Measurements from ENCODE around the gene TDRD12. TPM values are rescaled to one million over a fixed set of nuclear protein-coding genes. Genes with fewer than 3 reads are reported as not detected.

TDRD12 gene

DNA sequence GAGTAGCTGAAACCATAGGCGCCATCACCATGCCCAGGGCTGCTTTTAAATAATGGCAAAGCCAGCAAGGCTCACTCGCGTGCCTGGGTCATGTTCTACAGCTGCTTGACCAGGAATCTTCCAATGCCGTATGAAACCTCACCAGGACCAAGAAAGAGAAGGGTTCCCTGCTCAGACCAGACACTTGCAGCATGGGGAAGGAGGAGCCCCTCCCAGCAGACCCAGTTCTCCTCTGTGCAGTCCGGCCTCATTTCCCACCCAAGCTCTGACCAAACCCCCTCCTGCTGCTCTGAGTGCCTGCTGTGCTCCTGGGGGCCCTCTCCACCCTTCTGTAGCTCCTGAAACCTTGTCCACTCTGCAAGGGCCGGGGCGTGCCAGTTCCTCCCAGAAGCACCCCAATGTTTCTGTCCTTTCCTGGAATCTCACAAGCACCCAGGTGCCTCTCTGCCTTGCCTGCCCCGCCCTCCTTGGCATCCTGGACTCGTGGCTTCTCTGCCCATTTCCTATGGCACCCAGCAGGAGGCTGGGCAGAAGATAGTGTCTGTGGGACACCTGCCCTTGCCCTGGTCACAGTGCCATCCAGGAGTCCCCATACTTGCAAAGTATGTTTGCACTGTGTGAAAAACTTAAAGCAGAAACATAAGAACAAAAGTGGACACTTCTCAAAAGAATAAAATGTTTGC lies 156.8 kb downstream of the TDRD12 start:
- no peak overlapping the region for H3K4me2 ChIP-seq (ENCODE audit: low read length, poor library complexity, severe bottlenecking)

GRCh38 chr19:32876919-32877285 lies 157.3 kb downstream of the TDRD12 start:
- Histone ChIP-seq H3K36me3 (ENCODE audit: control insufficient read depth in 1 of 2, insufficient read depth in 2 of 2, low read depth in 1 of 2, low read length in 2 of 2) (peaks cover 26 to 33% of the 10 kb centered on the region in 2 experiments), H3K14ac (ENCODE audit: low read length in 2 of 2) (no peak overlapping the region), H2BK12ac (ENCODE audit: low read length in 2 of 2) (no peak overlapping the region), H3K9me3 (ENCODE audit: control insufficient read depth, low read length) (no peaks in the 10 kb centered on the region), H3K18ac (ENCODE audit: low read depth in 1 of 2, low read length in 2 of 2) (no peak overlapping the region), H2BK120ac (ENCODE audit: low read depth, low read length) (no peak overlapping the region), H3K4me2 (ENCODE audit: low read length, poor library complexity, severe bottlenecking) (no peak overlapping the region), H3K4me1 (ENCODE audit: control insufficient read depth, insufficient read depth, low read depth, low read length) (peaks cover 16% of the 10 kb centered on the region), H4K8ac (ENCODE audit: low read length) (no peak overlapping the region), H3K27me3 (ENCODE audit: control insufficient read depth in 1 of 2, insufficient read depth in 1 of 2, low read length in 2 of 2) (no peaks in the 10 kb centered on the region), H3K4me3 (ENCODE audit: insufficient read depth in 1 of 2, low read depth in 1 of 2, low read length in 2 of 2) (no peak overlapping the region), H2AFZ (ENCODE audit: low read depth, low read length) (no peak overlapping the region), H3K4ac (ENCODE audit: low read depth in 1 of 2, low read length in 2 of 2) (no peak overlapping the region), H2BK5ac (ENCODE audit: low read depth, low read length, poor library complexity, severe bottlenecking) (no peak overlapping the region), H3K23ac (ENCODE audit: low read length in 2 of 2) (no peak overlapping the region), H3K79me1 (replicated peaks; ENCODE audit: low read length, poor library complexity, severe bottlenecking) (no peaks in the 10 kb centered on the region), H3K9ac (ENCODE audit: low read length) (no peak overlapping the region), H4K91ac (ENCODE audit: low read length) (no peak overlapping the region), H2BK15ac (ENCODE audit: low read depth, poor library complexity, severe bottlenecking) (no peak overlapping the region), H2AK5ac (ENCODE audit: low read length, severe bottlenecking) (no peak overlapping the region), H3K27ac (ENCODE audit: low read length, poor library complexity, severe bottlenecking) (no peak overlapping the region)
- DNase-seq, result peak; percentile 38
- WGBS, result 80% methylated on average over 9 of the region's 12 CpGs

More for the DNA sequence above, 156.8 kb downstream of the TDRD12 start:
- WGBS, result 94% methylated on average over 9 of the region's 9 CpGs
- no peak overlapping the region for H4K8ac ChIP-seq (ENCODE audit: low read length)
- H3K27ac ChIP-seq (ENCODE audit: low read length, poor library complexity, severe bottlenecking), result no peak overlapping the region
- no peaks in the 10 kb centered on the region for H3K27me3 ChIP-seq (ENCODE audit: control insufficient read depth in 1 of 2, insufficient read depth in 1 of 2, low read length in 2 of 2)
- no peaks in the 10 kb centered on the region for H3K79me1 ChIP-seq (replicated peaks; ENCODE audit: low read length, poor library complexity, severe bottlenecking)
- no peak overlapping the region for H3K4me3 ChIP-seq (ENCODE audit: insufficient read depth in 1 of 2, low read depth in 1 of 2, low read length in 2 of 2)
- no peak overlapping the region for H3K23ac ChIP-seq (ENCODE audit: low read length in 2 of 2)
- no peak overlapping the region for H3K14ac ChIP-seq (ENCODE audit: low read length in 2 of 2)
- H2AK5ac ChIP-seq (ENCODE audit: low read length, severe bottlenecking), result peak overlapping the region; percentile 63
- no peak overlapping the region for H4K91ac ChIP-seq (ENCODE audit: low read length)
- H2BK5ac ChIP-seq (ENCODE audit: low read depth, low read length, poor library complexity, severe bottlenecking), result no peak overlapping the region
- H3K4me1 ChIP-seq (ENCODE audit: control insufficient read depth, insufficient read depth, low read depth, low read length), result peaks cover 16% of the 10 kb centered on the region
- no peak overlapping the region for H2AFZ ChIP-seq (ENCODE audit: low read depth, low read length)
- H3K9ac ChIP-seq (ENCODE audit: low read length), result no peak overlapping the region
- H2BK120ac ChIP-seq (ENCODE audit: low read depth, low read length), result no peak overlapping the region
- peaks cover 21 to 30% of the 10 kb centered on the region in 2 experiments for H3K36me3 ChIP-seq (ENCODE audit: control insufficient read depth in 1 of 2, insufficient read depth in 2 of 2, low read depth in 1 of 2, low read length in 2 of 2)
- no peak for DNase-seq
- no peak overlapping the region for H2BK12ac ChIP-seq (ENCODE audit: low read length in 2 of 2)
- H2BK15ac ChIP-seq (ENCODE audit: low read depth, poor library complexity, severe bottlenecking), result no peak overlapping the region
- no peak overlapping the region for H3K18ac ChIP-seq (ENCODE audit: low read depth in 1 of 2, low read length in 2 of 2)
- H3K9me3 ChIP-seq (ENCODE audit: control insufficient read depth, low read length), result no peaks in the 10 kb centered on the region
- H3K4ac ChIP-seq (ENCODE audit: low read depth in 1 of 2, low read length in 2 of 2), result no peak overlapping the region

Small RNA genes within 50 kb of the gene (small RNA-seq; reads per million reads assigned to genes)
- not detected for gene RN7SKP22 (ENCODE audit: low read depth)

All from mesenchymal stem cell (in vitro differentiated cells and primary cell).